Transverse colon (tissue), 4 donors: ENCODE measurements around the gene REC114. TPM values are rescaled to one million over a fixed set of nuclear protein-coding genes. Genes with fewer than 3 reads are reported as not detected.

ENCODE experiments used
- DNase-seq: peaks from one replicate; pipeline ENCODE4 v3.0.0-alpha.2; 2019
- H3K27ac ChIP-seq, 4 donors: fragments of 200-600 bp; sonication (generic); 2 replicates each; pipeline ENCODE4 v1.5.1; 2016 to 2018; ENCODE audit warnings: inconsistent platforms in 4 of 4
- H3K27me3 ChIP-seq: fragments of 200-600 bp; sonication (generic); 2 replicates; pipeline ENCODE4 v1.5.1; 2017; ENCODE audit warnings: inconsistent platforms
- H3K36me3 ChIP-seq, 4 donors: fragments of 200-600 bp; sonication (generic); 2 replicates each; pipeline ENCODE4 v1.5.1; 2017 to 2019; ENCODE audit warnings: inconsistent platforms in 4 of 4
- H3K4me1 ChIP-seq, 4 donors: fragments of 200-600 bp; sonication (generic); 2 replicates each; pipeline ENCODE4 v1.5.1; 2017 to 2020; ENCODE audit warnings: inconsistent platforms in 4 of 4
- H3K4me3 ChIP-seq, 4 donors: fragments of 200-600 bp; sonication (generic); 1 replicate in 1 of 4; 2 replicates in 3 of 4; pipeline versions ENCODE4 v1.5.1 to v1.6.1; 2017 to 2019; ENCODE audit warnings: inconsistent platforms in 4 of 4
- H3K9me3 ChIP-seq, 2 donors: fragments of 200-600 bp; sonication (generic); 2 replicates each; pipeline ENCODE4 v1.5.1; 2017 to 2019; ENCODE audit warnings: inconsistent platforms in 2 of 2
- CTCF ChIP-seq, 5 experiments: fragments of 200-600 bp in 3 of 5; fragments of 450-650 bp in 2 of 5; sonication (generic) in 3 of 5; IDR thresholded peaks; 1 replicate in 2 of 5; 2 replicates in 3 of 5; pipeline ENCODE4 v1.5.1; 2016 to 2017; ENCODE audit warnings: antibody characterized with exemption in 5 of 5, inconsistent platforms in 3 of 5, mild to moderate bottlenecking in 2 of 5, moderate library complexity in 1 of 5
- EP300 ChIP-seq: sonication (generic); formaldehyde crosslinking; IDR thresholded peaks from one replicate; pipeline ENCODE4 v1.6.1; 2017; ENCODE audit warnings: antibody characterized with exemption, low read depth
- POLR2A ChIP-seq: fragments of 450-650 bp; IDR thresholded peaks from one replicate; pipeline ENCODE4 v1.6.1; 2016; ENCODE audit warnings: antibody characterized with exemption, mild to moderate bottlenecking, moderate library complexity
- POLR2AphosphoS5 ChIP-seq, 3 donors: sonication (generic); formaldehyde crosslinking; IDR thresholded peaks; one replicate each; pipeline ENCODE4 v1.6.1; 2016; ENCODE audit warnings: antibody characterized with exemption in 3 of 3
- whole genome bisulfite sequencing, 2 donors: methylation state at CpG; one replicate each; pipeline ENCODE4 v1.1.5; 2018; ENCODE audit warnings: low coverage in 1 of 2; 5-methylcytosine and 5-hydroxymethylcytosine counted together
- in situ Hi-C, 4 donors: fragments of 200-750 bp; cut with MboI; loops; one replicate each; pipeline versions ENCODE4 v1.15.0 to v1.15.1; 2017; ENCODE audit warnings: low sequenced_read_pairs in 3 of 4, low pct_ligation_motif_present in 1 of 4, low pct_unique_long_range_greater_than_20kb in 1 of 4
- intact Hi-C: fragments of 100-400 bp; cut with DNase I; formaldehyde crosslinking; loops from one replicate; pipeline ENCODE4 v1.15.1; 2023; ENCODE audit warnings: low total_unique reads
- total RNA-seq, 4 donors: library from RNA; depleted of rRNA; stranded (reverse); fragments of >200 nt; gene quantifications; one replicate each; pipeline ENCODE4 v1.1.0, GENCODE V29; 2016

The REC114 gene
- total RNA-seq, 4 donors from 2014 or later = not detected

GRCh38 chr15:73583544-73583943 lies 140.6 kb downstream of the REC114 start:
- H3K4me3 ChIP-seq = no peak overlapping the region
- TF ChIP-seq POLR2AphosphoS5 (IDR thresholded peaks at IDR 0.05) (no peak), CTCF (IDR thresholded peaks at IDR 0.05) (no peak), POLR2A (no peak), EP300 (no peak)
- H3K9me3 ChIP-seq = no peaks in the 10 kb centered on the region
- no peak for DNase-seq
- H3K27me3 ChIP-seq = no peaks in the 10 kb centered on the region
- in situ Hi-C loops (no loop called here), intact Hi-C loops (no loop called here)
- WGBS, 2 donors = 91 to 92% methylated on average over 2 to 3 of the region's 3 CpGs
- H3K4me1 ChIP-seq = peaks cover 0 to 6% (median 2%) of the 10 kb centered on the region in 4 donors
- no peak overlapping the region for H3K27ac ChIP-seq
- peaks cover 0 to 25% (median 7%) of the 10 kb centered on the region in 4 donors for H3K36me3 ChIP-seq

- Histone ChIP-seq H3K27ac (peak overlapping the region in 1 of 4 donors; percentile 36), H3K27me3 (no peaks in the 10 kb centered on the region), H3K36me3 (peaks cover 0 to 36% (median 7%) of the 10 kb centered on the region in 4 donors), H3K4me3 (no peak overlapping the region), H3K4me1 (no peaks in the 10 kb centered on the region), H3K9me3 (no peaks in the 10 kb centered on the region)
- 63 to 66% methylated on average over 4 to 5 of the region's 5 CpGs for WGBS, 2 donors
- in situ Hi-C loops = no loop called here
- no peak for DNase-seq
- TF ChIP-seq POLR2A (no peak), EP300 (no peak), POLR2AphosphoS5 (IDR thresholded peaks at IDR 0.05) (no peak), CTCF (IDR thresholded peaks at IDR 0.05) (no peak)
- intact Hi-C loops = no loop called here
Measured at GRCh38 chr15:73584699-73585420, 141.9 kb downstream of the REC114 start.

DNA sequence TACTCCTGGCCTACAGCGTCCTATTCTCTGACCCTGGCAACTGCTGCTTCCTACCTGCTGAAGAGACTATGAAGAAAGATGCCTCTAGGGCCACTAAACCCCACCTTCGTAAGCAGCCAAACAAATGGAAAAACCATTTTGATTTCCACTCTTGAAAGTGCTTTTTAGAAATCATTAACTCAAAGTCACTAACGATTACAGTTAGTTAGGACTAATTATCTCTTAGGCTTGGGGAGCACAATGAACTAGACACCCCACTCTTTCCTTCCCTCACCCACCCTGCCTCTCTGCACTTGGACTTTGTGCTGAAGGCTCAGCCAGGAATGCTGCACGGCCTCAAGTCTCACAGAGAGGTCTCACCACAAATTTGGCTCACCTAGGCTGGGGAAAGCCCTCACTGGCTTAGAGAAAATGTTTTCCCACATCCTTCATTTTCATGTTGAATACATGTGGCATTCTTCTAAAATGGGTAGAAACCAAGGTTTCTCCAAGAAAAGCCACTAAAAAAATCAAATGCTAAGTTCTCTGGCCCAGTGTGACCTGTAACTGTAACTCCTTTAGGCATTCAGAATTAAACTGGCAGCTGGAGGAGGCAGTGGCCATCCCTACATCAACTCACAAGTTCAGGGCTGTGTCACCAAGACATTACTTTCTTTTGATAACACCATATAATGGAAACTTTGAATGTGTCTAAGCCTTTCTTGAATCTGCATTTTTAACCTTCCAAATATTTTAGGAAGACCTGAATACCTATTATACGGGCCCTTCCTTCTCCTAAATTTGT lies 143.1 kb downstream of the REC114 start:
- no peaks in the 10 kb centered on the region for H3K27me3 ChIP-seq
- no peak for DNase-seq
- H3K27ac ChIP-seq = no peak overlapping the region
- in situ Hi-C loops = no loop called here
- H3K4me3 ChIP-seq = no peak overlapping the region
- peaks cover 0 to 46% (median 7%) of the 10 kb centered on the region in 4 donors for H3K36me3 ChIP-seq
- H3K4me1 ChIP-seq = no peaks in the 10 kb centered on the region
- no peaks in the 10 kb centered on the region for H3K9me3 ChIP-seq
- WGBS, 2 donors = 76 to 78% methylated on average over 1 to 5 of the region's 5 CpGs
- TF ChIP-seq POLR2A (no peak), CTCF (IDR thresholded peaks at IDR 0.05) (no peak), POLR2AphosphoS5 (IDR thresholded peaks at IDR 0.05) (no peak), EP300 (no peak)
- intact Hi-C loops = no loop called here

- 100% methylated on average over 1 of the region's 1 CpG for WGBS, 2 donors
- no peaks in the 10 kb centered on the region for H3K27me3 ChIP-seq
- in situ Hi-C loops = no loop called here
- no peaks in the 10 kb centered on the region for H3K9me3 ChIP-seq
- intact Hi-C loops = no loop called here
- H3K4me1 ChIP-seq = peaks cover 0 to 16% (median 5%) of the 10 kb centered on the region in 4 donors
- no peak overlapping the region for H3K4me3 ChIP-seq
- no peak for DNase-seq
- no peak for TF ChIP-seq CTCF (IDR thresholded peaks at IDR 0.05)
- no peak for TF ChIP-seq POLR2A
- no peak for TF ChIP-seq EP300
- TF ChIP-seq POLR2AphosphoS5 (IDR thresholded peaks at IDR 0.05) = no peak
- no peak overlapping the region for H3K27ac ChIP-seq
- H3K36me3 ChIP-seq = peaks cover 0 to 39% (median 7%) of the 10 kb centered on the region in 4 donors
Measured at GRCh38 chr15:73589766-73590165, 146.8 kb downstream of the REC114 start.
